ENCODE measurements around the gene DNMBP.

DNMBP gene

GRCh38 chr10:100009793-100010676 is at the start of gene DNMBP:
Gene DNMBP, minus strand, starts transcription at chr10:100009947. Its CDS starts 37,823 bp downstream, at chr10:99972124.
- DNase-seq, result peak; percentile 63

- no peak for DNase-seq
Measured at GRCh38 chr10:100057948-100058347, 48.2 kb upstream of the DNMBP start.

GRCh38 chr10:100053686-100054460 is 44.1 kb upstream of the DNMBP start:
- DNase-seq, result no peak

DNA sequence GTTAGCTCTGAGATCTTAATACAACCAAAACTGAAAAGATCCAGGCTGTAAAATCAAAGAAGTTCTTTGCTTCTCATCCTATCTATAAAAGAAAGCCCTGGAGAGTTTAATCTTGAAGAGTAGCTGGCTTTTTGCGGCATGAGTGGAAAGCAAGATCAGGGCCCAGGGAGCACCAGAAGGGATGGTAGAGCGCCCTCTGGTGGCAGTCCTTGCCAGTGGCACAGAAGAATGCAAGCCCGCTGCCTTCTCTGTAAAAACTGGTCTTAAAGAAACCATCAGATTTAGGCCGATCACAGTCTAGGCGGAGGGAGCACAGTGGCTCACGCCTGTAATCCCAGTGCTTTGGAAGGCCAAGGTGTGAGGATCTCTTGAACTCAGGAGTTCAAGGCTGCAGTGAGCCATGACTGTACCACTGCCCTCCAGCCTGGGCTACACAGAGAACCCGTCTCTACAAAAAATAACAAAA is 36.3 kb upstream of the DNMBP start:
- DNase-seq, result peak; percentile 53

DNA sequence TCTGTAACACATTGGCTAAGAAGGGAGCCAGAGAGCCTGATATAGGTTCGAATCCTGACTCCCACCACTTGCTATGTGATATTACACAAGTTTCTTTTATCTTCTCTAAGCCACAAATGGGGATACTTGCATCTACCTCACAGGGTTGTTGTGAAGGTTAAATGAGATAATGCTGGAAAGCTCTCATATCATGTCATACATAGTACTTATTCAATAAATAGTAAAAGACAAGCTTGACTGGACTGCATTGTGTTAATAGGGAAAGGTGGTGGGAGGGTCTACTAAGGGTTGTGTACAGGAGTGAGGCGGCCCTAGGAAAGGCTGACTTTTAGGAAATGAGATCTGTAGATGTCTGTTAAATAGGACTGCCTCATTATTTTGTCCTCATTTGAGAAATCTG is 35.8 kb upstream of the DNMBP start:
- no peak for DNase-seq

GRCh38 chr10:100043796-100044195 is 34.0 kb upstream of the DNMBP start:
- no peak for DNase-seq

- no peak for DNase-seq
Measured at GRCh38 chr10:100043344-100043743, 33.6 kb upstream of the DNMBP start.

DNA sequence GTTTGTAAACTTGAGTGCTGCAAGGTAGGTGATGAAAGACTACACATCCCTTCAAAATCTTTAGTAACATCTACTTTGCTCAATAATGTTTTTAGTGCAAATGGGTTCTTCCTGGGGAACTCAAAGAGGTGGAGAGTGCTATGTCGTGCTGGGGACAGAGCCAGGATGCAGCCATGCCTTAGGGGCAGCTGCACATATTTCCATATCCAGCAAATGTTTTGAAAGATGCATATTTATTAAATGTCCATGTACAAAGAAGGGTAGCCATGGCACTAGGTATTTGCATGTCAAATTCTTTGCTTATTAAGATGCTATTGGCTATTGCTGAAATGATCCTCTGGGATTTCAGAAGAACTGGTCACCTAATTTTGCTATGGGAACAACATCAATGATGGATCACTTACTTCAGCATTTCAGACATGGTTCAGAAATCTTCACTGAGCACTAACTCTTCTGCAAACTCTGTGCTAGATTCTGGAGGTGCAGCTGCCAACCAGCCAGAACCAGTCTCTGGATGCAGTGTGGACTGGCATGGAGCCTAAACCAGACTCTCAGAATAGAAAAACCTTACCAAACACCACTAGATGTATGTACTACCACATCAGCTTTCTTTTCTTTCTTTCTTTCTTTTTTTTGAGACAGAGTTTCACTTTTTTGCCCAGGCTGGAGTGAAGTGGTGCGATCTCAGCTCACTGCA is 31.7 kb upstream of the DNMBP start:
- no peak for DNase-seq

GRCh38 chr10:100038561-100039071 is 28.9 kb upstream of the DNMBP start:
- DNase-seq, result no peak

GRCh38 chr10:100037758-100038315 is 28.1 kb upstream of the DNMBP start:
- DNase-seq, result no peak

DNA sequence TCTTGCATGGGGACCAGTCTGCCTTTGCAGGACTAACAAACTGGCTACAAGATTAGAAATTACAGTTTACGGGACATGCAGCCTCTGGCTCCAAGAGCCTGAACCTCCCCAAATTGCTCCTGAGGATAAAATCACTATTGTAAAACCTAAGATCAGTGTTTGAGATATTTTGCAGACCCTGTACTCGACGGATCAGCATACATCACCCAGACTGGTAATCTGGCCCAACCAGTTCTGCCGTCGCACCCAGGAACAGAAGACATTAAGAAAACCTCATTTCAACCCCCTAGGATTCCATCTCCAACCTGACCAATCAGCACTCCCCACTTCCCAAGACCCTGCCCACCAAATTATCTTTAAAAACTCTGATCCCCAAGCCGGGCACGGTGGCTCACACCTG is 27.1 kb upstream of the DNMBP start:
- no peak for DNase-seq

DNA sequence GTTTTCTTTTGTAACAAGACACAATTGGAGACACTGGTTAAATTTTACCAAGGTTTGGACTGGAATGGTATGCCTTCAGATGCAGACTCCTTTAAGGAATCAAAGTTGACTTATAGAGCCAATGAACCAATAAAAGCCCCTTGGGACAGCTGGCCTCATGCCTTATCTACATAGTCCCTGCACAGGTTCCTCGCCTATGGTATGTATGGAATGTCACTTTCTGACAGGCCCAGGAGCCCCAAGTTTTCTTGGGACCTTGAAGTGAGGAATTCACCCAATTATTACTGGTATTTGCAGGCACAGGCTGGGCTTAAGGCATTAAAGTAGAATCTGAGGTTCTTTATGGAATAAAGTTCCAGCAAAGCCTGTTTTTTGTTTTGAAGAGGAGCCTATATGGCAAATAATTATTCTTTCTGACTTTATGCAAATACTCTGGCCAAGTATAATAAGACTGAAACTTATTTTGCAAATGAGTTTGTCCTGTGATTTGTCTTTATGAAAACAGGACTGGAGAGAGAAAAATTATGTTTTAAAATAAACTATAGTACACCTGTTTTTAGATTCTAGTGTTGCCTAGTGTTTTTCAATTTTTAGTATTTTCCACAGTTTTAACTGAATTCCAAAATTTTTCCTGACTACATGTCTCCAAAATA is 24.1 kb upstream of the DNMBP start:
- DNase-seq, result no peak

- no peak for DNase-seq
Measured at GRCh38 chr10:100027416-100027815, 17.7 kb upstream of the DNMBP start.

GRCh38 chr10:100025576-100025975 is 15.8 kb upstream of the DNMBP start:
- DNase-seq, result no peak

DNA sequence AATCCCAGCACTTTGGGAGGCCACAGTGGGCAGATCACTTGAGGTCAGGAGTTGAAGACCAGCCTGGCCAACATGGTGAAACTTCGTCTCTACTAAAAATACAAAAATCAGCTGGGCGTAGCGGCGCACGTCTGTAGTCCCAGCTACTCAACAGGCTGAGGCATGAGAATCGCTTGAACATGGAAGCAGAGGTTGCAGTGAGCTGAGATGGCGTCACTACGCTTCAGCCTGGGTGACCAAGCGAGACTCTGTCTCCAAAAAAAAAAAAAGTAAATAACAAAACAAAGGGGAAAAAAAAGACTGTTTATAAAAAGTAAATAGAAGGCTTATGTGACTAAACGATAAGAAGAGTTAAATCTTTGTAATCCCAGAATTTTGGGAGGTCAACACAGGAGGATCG is 15.0 kb upstream of the DNMBP start:
- DNase-seq, result no peak

GRCh38 chr10:100022403-100022802 is 12.7 kb upstream of the DNMBP start:
- no peak for DNase-seq

DNA sequence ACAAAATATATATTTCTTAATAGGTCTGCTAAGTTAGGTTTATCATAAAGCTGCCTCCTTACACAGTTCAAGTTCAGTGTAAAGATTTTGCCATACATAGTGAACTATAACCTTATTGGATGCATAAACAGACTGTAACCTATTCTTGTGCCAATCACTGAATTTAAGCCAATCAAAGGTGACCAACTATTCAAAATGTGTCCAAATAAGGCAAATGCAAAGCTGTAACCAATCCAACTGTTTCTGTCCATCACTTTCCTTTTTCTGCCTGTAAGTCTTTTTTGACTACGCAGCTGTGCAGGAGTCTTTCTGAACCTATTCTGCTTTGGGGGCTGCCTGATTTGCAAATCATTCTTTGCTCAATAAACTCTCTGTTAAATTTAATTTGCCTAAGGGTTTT is 11.6 kb upstream of the DNMBP start:
- DNase-seq, result no peak

GRCh38 chr10:100020886-100021253 is 11.1 kb upstream of the DNMBP start:
- DNase-seq, result no peak

- no peak for DNase-seq
Measured at GRCh38 chr10:100020142-100020885, 10.6 kb upstream of the DNMBP start.

DNA sequence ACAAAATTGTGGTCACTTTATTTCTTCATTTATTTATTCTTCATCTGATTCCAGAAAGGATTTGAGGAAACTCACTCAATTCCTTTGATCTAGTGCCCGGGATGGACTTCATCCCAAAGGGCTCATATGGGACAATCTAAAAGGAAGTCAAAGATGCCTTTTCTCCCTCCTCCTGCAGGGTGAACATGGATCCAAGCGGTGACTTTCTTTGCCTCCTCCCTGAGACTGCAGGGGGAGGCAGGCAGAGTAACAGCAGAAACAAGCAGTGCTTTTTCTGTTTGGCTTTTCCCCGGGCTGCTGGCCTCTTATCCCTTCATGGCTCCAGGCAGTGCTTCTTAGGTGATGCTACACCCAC is 10.0 kb upstream of the DNMBP start:
- DNase-seq, result no peak

- no peak for DNase-seq
Measured at GRCh38 chr10:100014071-100014762, 4.5 kb upstream of the DNMBP start.

Data from NK-92 treated with Interleukin-12 subunit alpha and Interleukin-12 subunit beta, amount 100 ng/mL, for 24 hours (cell line).